K562 (cell line): ENCODE results near the gene SLA2. TPM values are rescaled to one million over a fixed set of nuclear protein-coding genes. Genes with fewer than 3 reads are reported as not detected.

Experiments
- CBX8 ChIP-seq: fragments of 200-600 bp; sonication (generic); IDR thresholded peaks from 2 replicates; pipeline ENCODE4 v1.6.1; 2012; ENCODE audit warnings: borderline replicate concordance, mixed run types, low read depth, mild to moderate bottlenecking, moderate library complexity, mixed read lengths, low read length, control low read depth, inconsistent platforms; ENCODE audit not compliant: poor library complexity, severe bottlenecking; ENCODE audit errors: extremely low read depth
- FOXK2 ChIP-seq, 2 experiments: fragments of 450-650 bp; IDR thresholded peaks in 1 of 2; conservative IDR thresholded peaks in 1 of 2; 2 replicates each; pipeline ENCODE4 v1.6.1; 2016; ENCODE audit warnings: low read depth in 2 of 2, mild to moderate bottlenecking in 1 of 2
- HDGF ChIP-seq: fragments of 450-650 bp; IDR thresholded peaks from 2 replicates; pipeline ENCODE4 v1.6.1; 2016
- HOXB6 ChIP-seq: fragments of 250-450 bp; sonication (Bioruptor Pico); IDR thresholded peaks from 2 replicates; pipeline ENCODE4 v1.5.1; 2022; ENCODE audit warnings: mild to moderate bottlenecking, borderline replicate concordance
- KDM5B ChIP-seq: fragments of 200-600 bp; sonication (generic); IDR thresholded peaks from 2 replicates; pipeline ENCODE4 v1.6.1; 2012; ENCODE audit warnings: low read depth, mild to moderate bottlenecking, moderate library complexity, low read length, control low read depth, inconsistent platforms; ENCODE audit not compliant: insufficient replicate concordance
- KLF16 ChIP-seq: IDR thresholded peaks from 2 replicates; pipeline ENCODE4 v1.6.1; 2016; ENCODE audit warnings: antibody characterized with exemption
- PYGO2 ChIP-seq: fragments of 450-650 bp; IDR thresholded peaks from 2 replicates; pipeline ENCODE4 v1.6.1; 2016; ENCODE audit warnings: mild to moderate bottlenecking, missing genetic modification characterization, moderate library complexity, missing compliant biosample characterization
- RFX5 ChIP-seq: IDR thresholded peaks from 2 replicates; pipeline ENCODE4 v1.6.1; 2011; ENCODE audit warnings: low read depth, mild to moderate bottlenecking, improper control_type of control experiment, low read length
- RNF2 ChIP-seq: sonication (generic); IDR thresholded peaks from 2 replicates; pipeline ENCODE4 v1.6.1; 2016
- TSC22D4 ChIP-seq: fragments of 450-650 bp; IDR thresholded peaks from 2 replicates; pipeline ENCODE4 v1.6.1; 2016; ENCODE audit warnings: missing genetic modification characterization, missing biosample characterization, control low read depth
- ZNF146 ChIP-seq: IDR thresholded peaks from one replicate; pipeline ENCODE4 v1.6.1; 2018; ENCODE audit warnings: missing compliant biosample characterization; ENCODE audit not compliant: unreplicated experiment
- ZNF77 ChIP-seq: fragments of 250-450 bp; sonication (Bioruptor Pico); IDR thresholded peaks from 2 replicates; pipeline ENCODE4 v1.5.0; 2020
- polyA plus RNA-seq, 8 experiments: library from polyadenylated mRNA; depleted of rRNA in 4 of 8; stranded (reverse) in 5 of 8; unstranded in 3 of 8; fragments of >200 nt; fragmentation: Nextera tagmentation in 2 of 8; fragmentation: Illumina TruSeq in 1 of 8; extraction: Ambion mirVana in 2 of 8; extraction: Trizol in 1 of 8; gene quantifications; 2 replicates each; pipeline versions ENCODE4 v1.2.1 to v1.2.3, GENCODE V29; 2011 to 2014; ENCODE audit warnings: inconsistent platforms in 1 of 8, missing spikeins in 1 of 8
- total RNA-seq, 7 experiments: library from RNA; depleted of rRNA in 6 of 7; stranded (reverse); fragments of >200 nt in 6 of 7; fragmentation: Illumina TruSeq in 2 of 7; extraction: Trizol in 2 of 7; gene quantifications; 2 replicates each; pipeline versions ENCODE4 v1.2.1 to v1.2.3, GENCODE V29; 2011 to 2021; ENCODE audit warnings: low replicate concordance in 1 of 7
- TF ChIP-seq, protein P1 (sequence below): fragments of 250-450 bp; sonication (Bioruptor Pico); IDR thresholded peaks from 2 replicates; pipeline ENCODE4 v1.5.0; 2021
- TF ChIP-seq, protein P2 (sequence below): fragments of 450-650 bp; IDR thresholded peaks from 2 replicates; pipeline ENCODE4 v1.6.1; 2017; ENCODE audit warnings: antibody characterized with exemption, mild to moderate bottlenecking
- TF ChIP-seq, protein P3 (sequence below): fragments of 250-450 bp; sonication (Bioruptor Pico); IDR thresholded peaks from 2 replicates; pipeline ENCODE4 v1.8.0; 2021; ENCODE audit warnings: mild to moderate bottlenecking, moderate library complexity
- TF ChIP-seq, protein P4 (sequence below): sonication (generic); formaldehyde crosslinking; IDR thresholded peaks from 2 replicates; pipeline ENCODE4 v1.8.0; 2022; ENCODE audit warnings: mild to moderate bottlenecking, missing genetic modification reagents

SLA2 gene
- total and polyA plus RNA-seq, 9 of the 15 experiments (the other 6 are each of a cell fraction or from before 2014, with no cell fraction given) = 0.07 TPM; not detected in 7

DNA sequence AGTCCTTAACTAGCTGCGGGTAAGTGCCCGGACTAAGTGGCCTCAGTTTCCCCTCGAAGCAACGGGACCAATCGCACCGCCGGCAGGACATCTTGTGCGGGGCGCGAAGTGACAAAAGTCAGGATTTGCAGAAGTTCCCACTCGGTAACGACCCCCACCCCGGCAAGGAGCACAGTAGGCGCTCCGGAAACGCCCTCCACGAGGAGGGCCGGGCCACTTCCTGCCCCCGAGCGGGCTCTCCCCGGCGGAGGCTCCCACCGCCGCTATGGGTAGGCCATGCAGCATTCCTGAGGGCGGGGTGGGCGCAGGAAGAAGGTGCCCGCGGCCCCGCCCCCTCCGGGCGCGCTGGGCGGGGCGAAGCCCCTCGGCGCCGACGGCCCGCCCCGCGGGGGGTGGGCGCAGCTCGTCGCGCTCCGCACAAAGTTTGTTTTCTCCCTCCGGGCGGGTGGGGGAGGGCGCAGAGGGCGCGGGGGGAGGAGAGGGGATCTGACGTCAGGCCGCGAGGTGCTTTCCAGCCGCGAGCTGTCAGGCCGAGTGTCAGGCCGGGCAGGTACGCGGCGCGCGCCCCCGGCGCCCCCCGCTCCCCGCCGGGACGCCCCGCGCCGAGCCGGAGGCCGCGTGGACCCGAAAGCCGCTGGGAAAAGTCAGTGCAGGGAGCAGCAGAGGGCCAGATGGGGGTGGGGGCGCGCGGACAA, 72.7 kb downstream of the SLA2 start, which contains the start of gene TGIF2 (continued):
- TF ChIP-seq, protein P1, sequence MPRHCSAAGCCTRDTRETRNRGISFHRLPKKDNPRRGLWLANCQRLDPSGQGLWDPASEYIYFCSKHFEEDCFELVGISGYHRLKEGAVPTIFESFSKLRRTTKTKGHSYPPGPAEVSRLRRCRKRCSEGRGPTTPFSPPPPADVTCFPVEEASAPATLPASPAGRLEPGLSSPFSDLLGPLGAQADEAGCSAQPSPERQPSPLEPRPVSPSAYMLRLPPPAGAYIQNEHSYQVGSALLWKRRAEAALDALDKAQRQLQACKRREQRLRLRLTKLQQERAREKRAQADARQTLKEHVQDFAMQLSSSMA (CRISPR knock-in tag) = 0 out of 2 replicates have a peak, but pooled peaks have one; percentile 42
- TF ChIP-seq KDM5B (no peak), TSC22D4 (tag) (no peak), RFX5 (no peak), ZNF146 (CRISPR knock-in tag) (no peak), RNF2 (no peak), HDGF (no peak), PYGO2 (no peak), FOXK2 (conservative IDR thresholded peaks at IDR 0.05 in 1 of 2, IDR thresholded peaks at IDR 0.05 in 1 of 2; ENCODE audit: low read depth in 2 of 2) (no peak), ZNF77 (CRISPR knock-in tag) (no peak), HOXB6 (no peak), CBX8 (no peak), KLF16 (no peak)
- TF ChIP-seq, protein P2, sequence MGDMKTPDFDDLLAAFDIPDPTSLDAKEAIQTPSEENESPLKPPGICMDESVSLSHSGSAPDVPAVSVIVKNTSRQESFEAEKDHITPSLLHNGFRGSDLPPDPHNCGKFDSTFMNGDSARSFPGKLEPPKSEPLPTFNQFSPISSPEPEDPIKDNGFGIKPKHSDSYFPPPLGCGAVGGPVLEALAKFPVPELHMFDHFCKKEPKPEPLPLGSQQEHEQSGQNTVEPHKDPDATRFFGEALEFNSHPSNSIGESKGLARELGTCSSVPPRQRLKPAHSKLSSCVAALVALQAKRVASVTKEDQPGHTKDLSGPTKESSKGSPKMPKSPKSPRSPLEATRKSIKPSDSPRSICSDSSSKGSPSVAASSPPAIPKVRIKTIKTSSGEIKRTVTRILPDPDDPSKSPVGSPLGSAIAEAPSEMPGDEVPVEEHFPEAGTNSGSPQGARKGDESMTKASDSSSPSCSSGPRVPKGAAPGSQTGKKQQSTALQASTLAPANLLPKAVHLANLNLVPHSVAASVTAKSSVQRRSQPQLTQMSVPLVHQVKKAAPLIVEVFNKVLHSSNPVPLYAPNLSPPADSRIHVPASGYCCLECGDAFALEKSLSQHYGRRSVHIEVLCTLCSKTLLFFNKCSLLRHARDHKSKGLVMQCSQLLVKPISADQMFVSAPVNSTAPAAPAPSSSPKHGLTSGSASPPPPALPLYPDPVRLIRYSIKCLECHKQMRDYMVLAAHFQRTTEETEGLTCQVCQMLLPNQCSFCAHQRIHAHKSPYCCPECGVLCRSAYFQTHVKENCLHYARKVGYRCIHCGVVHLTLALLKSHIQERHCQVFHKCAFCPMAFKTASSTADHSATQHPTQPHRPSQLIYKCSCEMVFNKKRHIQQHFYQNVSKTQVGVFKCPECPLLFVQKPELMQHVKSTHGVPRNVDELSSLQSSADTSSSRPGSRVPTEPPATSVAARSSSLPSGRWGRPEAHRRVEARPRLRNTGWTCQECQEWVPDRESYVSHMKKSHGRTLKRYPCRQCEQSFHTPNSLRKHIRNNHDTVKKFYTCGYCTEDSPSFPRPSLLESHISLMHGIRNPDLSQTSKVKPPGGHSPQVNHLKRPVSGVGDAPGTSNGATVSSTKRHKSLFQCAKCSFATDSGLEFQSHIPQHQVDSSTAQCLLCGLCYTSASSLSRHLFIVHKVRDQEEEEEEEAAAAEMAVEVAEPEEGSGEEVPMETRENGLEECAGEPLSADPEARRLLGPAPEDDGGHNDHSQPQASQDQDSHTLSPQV = peak; percentile 93
- TF ChIP-seq, protein P3, sequence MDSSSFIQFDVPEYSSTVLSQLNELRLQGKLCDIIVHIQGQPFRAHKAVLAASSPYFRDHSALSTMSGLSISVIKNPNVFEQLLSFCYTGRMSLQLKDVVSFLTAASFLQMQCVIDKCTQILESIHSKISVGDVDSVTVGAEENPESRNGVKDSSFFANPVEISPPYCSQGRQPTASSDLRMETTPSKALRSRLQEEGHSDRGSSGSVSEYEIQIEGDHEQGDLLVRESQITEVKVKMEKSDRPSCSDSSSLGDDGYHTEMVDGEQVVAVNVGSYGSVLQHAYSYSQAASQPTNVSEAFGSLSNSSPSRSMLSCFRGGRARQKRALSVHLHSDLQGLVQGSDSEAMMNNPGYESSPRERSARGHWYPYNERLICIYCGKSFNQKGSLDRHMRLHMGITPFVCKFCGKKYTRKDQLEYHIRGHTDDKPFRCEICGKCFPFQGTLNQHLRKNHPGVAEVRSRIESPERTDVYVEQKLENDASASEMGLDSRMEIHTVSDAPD (CRISPR knock-in tag) = no peak
- TF ChIP-seq, protein P4, sequence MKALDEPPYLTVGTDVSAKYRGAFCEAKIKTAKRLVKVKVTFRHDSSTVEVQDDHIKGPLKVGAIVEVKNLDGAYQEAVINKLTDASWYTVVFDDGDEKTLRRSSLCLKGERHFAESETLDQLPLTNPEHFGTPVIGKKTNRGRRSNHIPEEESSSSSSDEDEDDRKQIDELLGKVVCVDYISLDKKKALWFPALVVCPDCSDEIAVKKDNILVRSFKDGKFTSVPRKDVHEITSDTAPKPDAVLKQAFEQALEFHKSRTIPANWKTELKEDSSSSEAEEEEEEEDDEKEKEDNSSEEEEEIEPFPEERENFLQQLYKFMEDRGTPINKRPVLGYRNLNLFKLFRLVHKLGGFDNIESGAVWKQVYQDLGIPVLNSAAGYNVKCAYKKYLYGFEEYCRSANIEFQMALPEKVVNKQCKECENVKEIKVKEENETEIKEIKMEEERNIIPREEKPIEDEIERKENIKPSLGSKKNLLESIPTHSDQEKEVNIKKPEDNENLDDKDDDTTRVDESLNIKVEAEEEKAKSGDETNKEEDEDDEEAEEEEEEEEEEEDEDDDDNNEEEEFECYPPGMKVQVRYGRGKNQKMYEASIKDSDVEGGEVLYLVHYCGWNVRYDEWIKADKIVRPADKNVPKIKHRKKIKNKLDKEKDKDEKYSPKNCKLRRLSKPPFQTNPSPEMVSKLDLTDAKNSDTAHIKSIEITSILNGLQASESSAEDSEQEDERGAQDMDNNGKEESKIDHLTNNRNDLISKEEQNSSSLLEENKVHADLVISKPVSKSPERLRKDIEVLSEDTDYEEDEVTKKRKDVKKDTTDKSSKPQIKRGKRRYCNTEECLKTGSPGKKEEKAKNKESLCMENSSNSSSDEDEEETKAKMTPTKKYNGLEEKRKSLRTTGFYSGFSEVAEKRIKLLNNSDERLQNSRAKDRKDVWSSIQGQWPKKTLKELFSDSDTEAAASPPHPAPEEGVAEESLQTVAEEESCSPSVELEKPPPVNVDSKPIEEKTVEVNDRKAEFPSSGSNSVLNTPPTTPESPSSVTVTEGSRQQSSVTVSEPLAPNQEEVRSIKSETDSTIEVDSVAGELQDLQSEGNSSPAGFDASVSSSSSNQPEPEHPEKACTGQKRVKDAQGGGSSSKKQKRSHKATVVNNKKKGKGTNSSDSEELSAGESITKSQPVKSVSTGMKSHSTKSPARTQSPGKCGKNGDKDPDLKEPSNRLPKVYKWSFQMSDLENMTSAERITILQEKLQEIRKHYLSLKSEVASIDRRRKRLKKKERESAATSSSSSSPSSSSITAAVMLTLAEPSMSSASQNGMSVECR (CRISPR knock-in tag) = no peak; the same call in none of the 2 replicates
